GM19468 (cell line): ENCODE measurements around the gene ANGEL2.
"Not testable (repeated sequence)": the region's sequence is repeated elsewhere in the genome, so short reads cannot be mapped to it uniquely, and the experiment has no call there.

Experiments used
- ATAC-seq: cut with Tn5 transposase; IDR thresholded peaks from one replicate; pipeline ENCODE4 v1.9.1; 2021; ENCODE audit warnings: mild to moderate bottlenecking, moderate library complexity, moderate number of reproducible peaks; ENCODE audit not compliant: unreplicated experiment; ENCODE audit errors: extremely low read depth

ANGEL2 gene

GRCh38 chr1:213015099-213016050, at the start of gene ANGEL2:
TSS of gene ANGEL2 (minus strand) at chr1:213015867. CDS start at chr1:213015671, 196 bp downstream.
- ATAC-seq = peak; percentile 62

- no peak for ATAC-seq
Measured at GRCh38 chr1:213061263-213061662, 45.6 kb upstream of the ANGEL2 start.

GRCh38 chr1:213060836-213061235, 45.2 kb upstream of the ANGEL2 start:
- ATAC-seq = no peak

GRCh38 chr1:213057264-213058059, 41.8 kb upstream of the ANGEL2 start:
- ATAC-seq = no peak

- ATAC-seq = no peak
Measured at GRCh38 chr1:213055767-213056166, 40.1 kb upstream of the ANGEL2 start.

GRCh38 chr1:213054733-213055591, 39.3 kb upstream of the ANGEL2 start:
- ATAC-seq = no peak

GRCh38 chr1:213054142-213054541, 38.5 kb upstream of the ANGEL2 start:
- no peak for ATAC-seq

- ATAC-seq = no peak
Measured at GRCh38 chr1:213053455-213053854, 37.8 kb upstream of the ANGEL2 start.

GRCh38 chr1:213051881-213052202, 36.2 kb upstream of the ANGEL2 start:
- ATAC-seq = no peak

GRCh38 chr1:213051127-213051880, 35.6 kb upstream of the ANGEL2 start, which contains the start of gene RPS6KC1:
TSS of gene RPS6KC1 (plus strand) at chr1:213051241. CDS start at chr1:213051405, 164 bp downstream.
- ATAC-seq = peak; percentile 91

GRCh38 chr1:213050745-213051126, 35.1 kb upstream of the ANGEL2 start:
- no peak for ATAC-seq

- ATAC-seq = no peak
Measured at GRCh38 chr1:213049232-213049631, 33.6 kb upstream of the ANGEL2 start.

- not testable (repeated sequence) for ATAC-seq
Measured at GRCh38 chr1:213045321-213046226, 29.9 kb upstream of the ANGEL2 start.

GRCh38 chr1:213041443-213041842, 25.8 kb upstream of the ANGEL2 start:
- no peak for ATAC-seq

- no peak for ATAC-seq
Measured at GRCh38 chr1:213035573-213035972, 19.9 kb upstream of the ANGEL2 start.

- ATAC-seq = no peak
Measured at GRCh38 chr1:213034713-213035112, 19.0 kb upstream of the ANGEL2 start.

GRCh38 chr1:213032651-213033050, 17.0 kb upstream of the ANGEL2 start:
- ATAC-seq = no peak

GRCh38 chr1:213027024-213027423, 11.4 kb upstream of the ANGEL2 start:
- not testable (repeated sequence) for ATAC-seq
